ENCODE data around the gene ITPRID1. TPM values are rescaled to one million over a fixed set of nuclear protein-coding genes. Genes with fewer than 3 reads are reported as not detected.

The ITPRID1 gene
- total and polyA plus RNA-seq, 10 of the 15 experiments (the other 5 are each of a cell fraction or from before 2014, with no cell fraction given) = 0.06 TPM; not detected in 9

DNA sequence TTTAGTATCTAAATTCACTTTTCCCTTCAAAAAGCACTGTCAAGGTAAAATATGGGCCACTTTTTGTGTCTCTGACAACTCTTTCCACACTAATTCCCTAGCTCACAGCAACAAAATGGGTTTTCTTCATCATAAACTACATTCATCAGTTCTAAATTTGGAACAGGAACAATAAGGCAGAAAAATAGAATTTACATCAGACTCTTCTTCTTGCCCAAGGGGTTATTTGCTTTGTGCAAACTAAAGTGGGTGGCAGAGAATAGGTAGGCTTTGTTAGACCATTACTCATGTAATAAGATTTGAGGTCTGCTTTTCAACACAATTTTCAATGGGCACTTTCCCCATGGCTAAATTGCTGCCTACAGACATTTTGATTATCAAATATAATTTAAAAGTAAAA is 155.6 kb downstream of the ITPRID1 start:
- Histone ChIP-seq H2AFZ (ENCODE audit: control insufficient read depth, low read depth, low read length) (no peak overlapping the region), H3K27ac (ENCODE audit: control insufficient read depth, insufficient read depth) (no peak overlapping the region), H3K79me2 (ENCODE audit: control insufficient read depth, insufficient read depth, low read length) (no peaks in the 10 kb centered on the region), H3K9ac (ENCODE audit: control insufficient read depth, insufficient read depth, low read length) (no peak overlapping the region), H3K36me3 (ENCODE audit: control insufficient read depth in 2 of 2, insufficient read depth in 2 of 2, low read length in 1 of 2) (no peaks in the 10 kb centered on the region), H3K4me3 (no peak overlapping the region), H3K27me3 (replicated peaks in 1 of 2; ENCODE audit: control insufficient read depth in 2 of 2, insufficient read depth in 2 of 2, low read length in 1 of 2) (peaks cover 2 to 3% of the 10 kb centered on the region in 2 experiments; a peak in 3 of 4 replicates), H3K4me2 (ENCODE audit: control insufficient read depth, insufficient read depth) (no peak overlapping the region), H3K9me3 (replicated peaks; ENCODE audit: control insufficient read depth, insufficient read depth, low read length) (no peaks in the 10 kb centered on the region), H3K4me1 (ENCODE audit: control insufficient read depth, insufficient read depth, low read length) (no peaks in the 10 kb centered on the region), H4K20me1 (ENCODE audit: control insufficient read depth, insufficient read depth) (no peaks in the 10 kb centered on the region)
- ChIA-PET CTCF (no interaction called here), POLR2A (no interaction called here), RAD21 (ENCODE audit: unreplicated experiment) (no interaction called here), SMC1A (ENCODE audit: uncharacterized antibody, unreplicated experiment) (no interaction called here)
- FAIRE-seq = no peak
- no peak for ATAC-seq
- intact Hi-C loops (cut with micrococcal nuclease; ENCODE audit: unreplicated experiment) (no loop called here), in situ Hi-C loops (cut with MboI) (no loop called here)
- TF ChIP-seq IKZF1 (conservative IDR thresholded peaks at IDR 0.05) = no peak
- TF ChIP-seq CHD2 (IDR thresholded peaks at IDR 0.05; ENCODE audit: borderline replicate concordance, low read depth, low read length) = no peak
- TF ChIP-seq MYC (IDR thresholded peaks at IDR 0.05; ENCODE audit: insufficient read depth, insufficient read length, insufficient replicate concordance, low read length, severe bottlenecking) = no peak
- TF ChIP-seq, protein P1, sequence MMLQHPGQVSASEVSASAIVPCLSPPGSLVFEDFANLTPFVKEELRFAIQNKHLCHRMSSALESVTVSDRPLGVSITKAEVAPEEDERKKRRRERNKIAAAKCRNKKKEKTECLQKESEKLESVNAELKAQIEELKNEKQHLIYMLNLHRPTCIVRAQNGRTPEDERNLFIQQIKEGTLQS (IDR thresholded peaks at IDR 0.05; ENCODE audit: borderline replicate concordance, extremely low read depth, low read depth, low read length) = no peak
- TF ChIP-seq ZZZ3 (IDR thresholded peaks at IDR 0.05; ENCODE audit: control insufficient read depth, insufficient read length, low read depth) = no peak
- TF ChIP-seq, protein P2, sequence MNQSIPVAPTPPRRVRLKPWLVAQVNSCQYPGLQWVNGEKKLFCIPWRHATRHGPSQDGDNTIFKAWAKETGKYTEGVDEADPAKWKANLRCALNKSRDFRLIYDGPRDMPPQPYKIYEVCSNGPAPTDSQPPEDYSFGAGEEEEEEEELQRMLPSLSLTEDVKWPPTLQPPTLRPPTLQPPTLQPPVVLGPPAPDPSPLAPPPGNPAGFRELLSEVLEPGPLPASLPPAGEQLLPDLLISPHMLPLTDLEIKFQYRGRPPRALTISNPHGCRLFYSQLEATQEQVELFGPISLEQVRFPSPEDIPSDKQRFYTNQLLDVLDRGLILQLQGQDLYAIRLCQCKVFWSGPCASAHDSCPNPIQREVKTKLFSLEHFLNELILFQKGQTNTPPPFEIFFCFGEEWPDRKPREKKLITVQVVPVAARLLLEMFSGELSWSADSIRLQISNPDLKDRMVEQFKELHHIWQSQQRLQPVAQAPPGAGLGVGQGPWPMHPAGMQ (IDR thresholded peaks at IDR 0.05; ENCODE audit: borderline replicate concordance) = no peak
- TF ChIP-seq, protein P3, sequence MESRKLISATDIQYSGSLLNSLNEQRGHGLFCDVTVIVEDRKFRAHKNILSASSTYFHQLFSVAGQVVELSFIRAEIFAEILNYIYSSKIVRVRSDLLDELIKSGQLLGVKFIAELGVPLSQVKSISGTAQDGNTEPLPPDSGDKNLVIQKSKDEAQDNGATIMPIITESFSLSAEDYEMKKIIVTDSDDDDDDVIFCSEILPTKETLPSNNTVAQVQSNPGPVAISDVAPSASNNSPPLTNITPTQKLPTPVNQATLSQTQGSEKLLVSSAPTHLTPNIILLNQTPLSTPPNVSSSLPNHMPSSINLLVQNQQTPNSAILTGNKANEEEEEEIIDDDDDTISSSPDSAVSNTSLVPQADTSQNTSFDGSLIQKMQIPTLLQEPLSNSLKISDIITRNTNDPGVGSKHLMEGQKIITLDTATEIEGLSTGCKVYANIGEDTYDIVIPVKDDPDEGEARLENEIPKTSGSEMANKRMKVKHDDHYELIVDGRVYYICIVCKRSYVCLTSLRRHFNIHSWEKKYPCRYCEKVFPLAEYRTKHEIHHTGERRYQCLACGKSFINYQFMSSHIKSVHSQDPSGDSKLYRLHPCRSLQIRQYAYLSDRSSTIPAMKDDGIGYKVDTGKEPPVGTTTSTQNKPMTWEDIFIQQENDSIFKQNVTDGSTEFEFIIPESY (IDR thresholded peaks at IDR 0.05) = no peak
- TF ChIP-seq RCOR1 (conservative IDR thresholded peaks at IDR 0.05; ENCODE audit: low read depth, low read length) = no peak
- TF ChIP-seq, protein P4, sequence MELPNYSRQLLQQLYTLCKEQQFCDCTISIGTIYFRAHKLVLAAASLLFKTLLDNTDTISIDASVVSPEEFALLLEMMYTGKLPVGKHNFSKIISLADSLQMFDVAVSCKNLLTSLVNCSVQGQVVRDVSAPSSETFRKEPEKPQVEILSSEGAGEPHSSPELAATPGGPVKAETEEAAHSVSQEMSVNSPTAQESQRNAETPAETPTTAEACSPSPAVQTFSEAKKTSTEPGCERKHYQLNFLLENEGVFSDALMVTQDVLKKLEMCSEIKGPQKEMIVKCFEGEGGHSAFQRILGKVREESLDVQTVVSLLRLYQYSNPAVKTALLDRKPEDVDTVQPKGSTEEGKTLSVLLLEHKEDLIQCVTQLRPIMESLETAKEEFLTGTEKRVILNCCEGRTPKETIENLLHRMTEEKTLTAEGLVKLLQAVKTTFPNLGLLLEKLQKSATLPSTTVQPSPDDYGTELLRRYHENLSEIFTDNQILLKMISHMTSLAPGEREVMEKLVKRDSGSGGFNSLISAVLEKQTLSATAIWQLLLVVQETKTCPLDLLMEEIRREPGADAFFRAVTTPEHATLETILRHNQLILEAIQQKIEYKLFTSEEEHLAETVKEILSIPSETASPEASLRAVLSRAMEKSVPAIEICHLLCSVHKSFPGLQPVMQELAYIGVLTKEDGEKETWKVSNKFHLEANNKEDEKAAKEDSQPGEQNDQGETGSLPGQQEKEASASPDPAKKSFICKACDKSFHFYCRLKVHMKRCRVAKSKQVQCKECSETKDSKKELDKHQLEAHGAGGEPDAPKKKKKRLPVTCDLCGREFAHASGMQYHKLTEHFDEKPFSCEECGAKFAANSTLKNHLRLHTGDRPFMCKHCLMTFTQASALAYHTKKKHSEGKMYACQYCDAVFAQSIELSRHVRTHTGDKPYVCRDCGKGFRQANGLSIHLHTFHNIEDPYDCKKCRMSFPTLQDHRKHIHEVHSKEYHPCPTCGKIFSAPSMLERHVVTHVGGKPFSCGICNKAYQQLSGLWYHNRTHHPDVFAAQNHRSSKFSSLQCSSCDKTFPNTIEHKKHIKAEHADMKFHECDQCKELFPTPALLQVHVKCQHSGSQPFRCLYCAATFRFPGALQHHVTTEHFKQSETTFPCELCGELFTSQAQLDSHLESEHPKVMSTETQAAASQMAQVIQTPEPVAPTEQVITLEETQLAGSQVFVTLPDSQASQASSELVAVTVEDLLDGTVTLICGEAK (IDR thresholded peaks at IDR 0.05; ENCODE audit: borderline replicate concordance) = no peak
- TF ChIP-seq RUNX3 (IDR thresholded peaks at IDR 0.05; ENCODE audit: low read length) = no peak
- TF ChIP-seq HDGF (IDR thresholded peaks at IDR 0.05) = no peak
- no peak for DNase-seq (ENCODE audit: low read depth, low spot score)
- BruUV-seq (replicated peaks) = no TSS peak
